Measurements from ENCODE around the gene CRTAP. TPM values are rescaled to one million over a fixed set of nuclear protein-coding genes. Genes with fewer than 3 reads are reported as not detected.
"Not testable (repeated sequence)": the region's sequence is repeated elsewhere in the genome, so short reads cannot be mapped to it uniquely, and the experiment has no call there.

CRTAP gene
- total RNA-seq, 2 donors from 2014 or later = 419 to 454 TPM

DNA sequence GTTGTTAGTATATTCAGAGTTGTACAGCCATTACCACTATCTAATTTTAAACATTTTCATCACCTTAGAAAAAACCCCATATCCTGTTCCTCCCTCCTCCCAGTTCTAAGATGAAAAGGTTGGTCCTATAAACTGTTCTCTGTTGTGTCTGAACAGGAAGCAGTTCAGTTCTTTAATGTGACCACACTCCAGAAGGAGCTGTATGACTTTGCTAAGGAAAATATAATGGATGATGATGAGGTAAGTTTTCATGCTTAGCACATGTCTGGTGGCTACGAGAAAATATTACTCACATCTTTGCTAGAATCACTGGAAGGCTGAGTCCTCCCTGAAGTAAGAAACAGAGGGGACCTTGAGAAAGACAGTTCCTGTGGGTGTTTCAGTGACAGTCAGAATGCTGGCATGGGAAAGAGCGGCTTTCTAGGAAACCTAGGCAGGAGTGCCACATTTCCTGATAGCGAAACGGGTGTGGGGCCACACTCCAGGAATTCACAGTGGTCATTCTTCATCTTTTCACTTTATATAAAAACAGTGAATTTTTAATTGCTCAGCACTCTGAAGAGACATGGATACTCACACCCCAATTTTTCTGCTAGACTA, 20.3 kb downstream of the CRTAP start:
- H3K9me3 ChIP-seq = no peaks in the 10 kb centered on the region
- no peaks in the 10 kb centered on the region for H3K27me3 ChIP-seq (replicated peaks; ENCODE audit: insufficient read depth)
- no peak overlapping the region for H3K27ac ChIP-seq
- peaks cover 37% of the 10 kb centered on the region for H3K36me3 ChIP-seq
- ATAC-seq (ENCODE audit: insufficient number of reproducible peaks, low FRiP score, low read depth) = no peak
- H3K4me3 ChIP-seq = no peak overlapping the region
- no peak for DNase-seq (ENCODE audit: low spot score)
- TF ChIP-seq CTCF (IDR thresholded peaks at IDR 0.05) = no peak
- peaks cover 5 to 10% of the 10 kb centered on the region in 2 donors for H3K4me1 ChIP-seq (ENCODE audit: control insufficient read depth in 1 of 2, low read depth in 2 of 2)

- Histone ChIP-seq H3K9me3 (no peaks in the 10 kb centered on the region), H3K4me3 (no peak overlapping the region), H3K36me3 (peaks cover 29% of the 10 kb centered on the region), H3K4me1 (ENCODE audit: control insufficient read depth in 1 of 2, low read depth in 2 of 2) (peaks cover 8 to 17% of the 10 kb centered on the region in 2 donors), H3K27me3 (replicated peaks; ENCODE audit: insufficient read depth) (no peaks in the 10 kb centered on the region), H3K27ac (no peak overlapping the region)
- ATAC-seq (ENCODE audit: insufficient number of reproducible peaks, low FRiP score, low read depth) = no peak
- no peak for DNase-seq (ENCODE audit: low spot score)
- no peak for TF ChIP-seq CTCF (IDR thresholded peaks at IDR 0.05)
Observed at GRCh38 chr3:33137691-33138090, 23.9 kb downstream of the CRTAP start.

GRCh38 chr3:33139006-33139623, 25.3 kb downstream of the CRTAP start:
- ATAC-seq (ENCODE audit: insufficient number of reproducible peaks, low FRiP score, low read depth); DNase-seq (ENCODE audit: low spot score); H3K9me3 ChIP-seq; H3K27me3 ChIP-seq (replicated peaks; ENCODE audit: insufficient read depth); H3K4me3 ChIP-seq: not testable (repeated sequence)
- Histone ChIP-seq H3K27ac (peak overlapping the region in 1 of 2 donors; percentile 43), H3K4me1 (ENCODE audit: control insufficient read depth in 1 of 2, low read depth in 2 of 2) (peaks cover 8 to 17% of the 10 kb centered on the region in 2 donors), H3K36me3 (peaks cover 23% of the 10 kb centered on the region)

DNA sequence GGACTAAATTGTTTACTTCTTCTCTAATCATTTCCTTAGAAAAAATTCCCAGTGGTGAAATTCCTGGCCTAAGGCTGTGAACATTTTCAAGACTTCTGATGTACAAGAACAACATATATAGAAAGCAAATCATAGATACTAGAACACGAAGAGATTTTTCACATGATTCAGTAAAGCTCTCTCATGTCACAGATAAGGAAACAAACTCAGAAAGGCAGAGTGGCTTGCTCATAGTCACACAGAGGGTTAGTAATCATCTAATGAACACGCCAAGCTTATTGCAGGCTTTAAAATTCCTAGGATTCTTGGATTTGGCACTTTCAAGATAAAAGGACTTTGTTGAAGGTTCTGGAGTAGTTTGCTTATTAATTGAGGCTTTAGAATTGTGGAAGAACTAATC, 26.2 kb downstream of the CRTAP start:
- Histone ChIP-seq H3K36me3 (peaks cover 20% of the 10 kb centered on the region), H3K4me1 (ENCODE audit: control insufficient read depth in 1 of 2, low read depth in 2 of 2) (peaks cover 8 to 17% of the 10 kb centered on the region in 2 donors), H3K9me3 (no peaks in the 10 kb centered on the region), H3K27ac (peak overlapping the region in 1 of 2 donors; percentile 43), H3K4me3 (no peak overlapping the region), H3K27me3 (replicated peaks; ENCODE audit: insufficient read depth) (no peaks in the 10 kb centered on the region)
- ATAC-seq (ENCODE audit: insufficient number of reproducible peaks, low FRiP score, low read depth) = no peak
- no peak for TF ChIP-seq CTCF (IDR thresholded peaks at IDR 0.05)
- DNase-seq (ENCODE audit: low spot score) = no peak

DNA sequence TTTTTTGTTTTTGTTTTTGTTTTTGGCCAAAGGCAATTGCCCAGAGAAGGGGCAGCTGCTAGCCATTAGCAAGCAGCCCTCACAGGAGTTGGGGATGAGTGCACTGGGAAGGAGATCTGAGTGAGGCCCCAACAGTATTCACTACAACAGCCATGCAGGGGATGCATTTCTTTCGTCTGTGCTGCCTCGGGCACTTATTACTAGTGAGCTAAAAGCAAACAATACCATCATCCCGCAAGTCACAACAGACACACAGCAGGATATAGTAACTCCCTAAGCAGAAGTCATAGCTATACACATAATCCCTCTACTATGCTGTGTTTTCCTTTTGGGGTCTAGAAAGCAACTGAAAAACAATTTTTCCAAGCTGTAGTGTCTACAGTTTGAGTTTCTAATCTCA, 27.2 kb downstream of the CRTAP start:
- Histone ChIP-seq H3K27me3 (replicated peaks; ENCODE audit: insufficient read depth) (no peaks in the 10 kb centered on the region), H3K4me1 (ENCODE audit: control insufficient read depth in 1 of 2, low read depth in 2 of 2) (peaks cover 8 to 23% of the 10 kb centered on the region in 2 donors), H3K27ac (no peak overlapping the region), H3K4me3 (no peak overlapping the region), H3K36me3 (peaks cover 14% of the 10 kb centered on the region), H3K9me3 (no peaks in the 10 kb centered on the region)
- ATAC-seq (ENCODE audit: insufficient number of reproducible peaks, low FRiP score, low read depth) (no peak), DNase-seq (ENCODE audit: low spot score) (no peak)
- TF ChIP-seq CTCF (IDR thresholded peaks at IDR 0.05) = no peak
